Central memory CD8-positive, alpha-beta T cell (primary cell): ENCODE measurements around the gene ACTL7B.

Experiments used
- ATAC-seq: fragments of 150-1000 bp; cut with Tn5 transposase; replicated peaks from 2 replicates; pipeline ENCODE4 v1.10.0; 2022; ENCODE audit warnings: mild to moderate bottlenecking, moderate FRiP score, moderate number of reproducible peaks; ENCODE audit not compliant: poor library complexity, severe bottlenecking; ENCODE audit errors: extremely low read depth
- DNase-seq, 2 donors: peaks; one replicate each; pipeline ENCODE4 v3.0.0; 2021; ENCODE audit warnings: low spot score in 2 of 2
- H3K27ac Mint-ChIP-seq: one replicate; pipeline ENCODE4 v1.8.0; 2022; ENCODE audit warnings: low read depth, mild to moderate bottlenecking, moderate library complexity, mixed read lengths
- H3K27me3 Mint-ChIP-seq: one replicate; pipeline ENCODE4 v1.8.0; 2022; ENCODE audit warnings: mixed read lengths
- H3K36me3 Mint-ChIP-seq: one replicate; pipeline ENCODE4 v1.8.0; 2022; ENCODE audit warnings: mild to moderate bottlenecking, moderate library complexity, mixed read lengths; ENCODE audit not compliant: insufficient read depth
- H3K4me1 Mint-ChIP-seq: one replicate; pipeline ENCODE4 v1.8.0; 2022; ENCODE audit warnings: mixed read lengths
- H3K4me3 Mint-ChIP-seq: one replicate; pipeline ENCODE4 v1.8.0; 2022; ENCODE audit warnings: mild to moderate bottlenecking, moderate library complexity, mixed read lengths
- H3K9me3 Mint-ChIP-seq: one replicate; pipeline ENCODE4 v1.8.0; 2022; ENCODE audit warnings: mixed read lengths

ACTL7B gene

GRCh38 chr9:108834959-108835665 is 20.7 kb downstream of the ACTL7B start:
- Mint-ChIP-seq H3K4me3 (no peak overlapping the region), H3K27me3 (peaks cover 23% of the 10 kb centered on the region), H3K9me3 (no peaks in the 10 kb centered on the region), H3K36me3 (no peaks in the 10 kb centered on the region), H3K4me1 (peaks cover 6% of the 10 kb centered on the region), H3K27ac (no peak overlapping the region)
- no peak for DNase-seq
- ATAC-seq: no peak

DNA sequence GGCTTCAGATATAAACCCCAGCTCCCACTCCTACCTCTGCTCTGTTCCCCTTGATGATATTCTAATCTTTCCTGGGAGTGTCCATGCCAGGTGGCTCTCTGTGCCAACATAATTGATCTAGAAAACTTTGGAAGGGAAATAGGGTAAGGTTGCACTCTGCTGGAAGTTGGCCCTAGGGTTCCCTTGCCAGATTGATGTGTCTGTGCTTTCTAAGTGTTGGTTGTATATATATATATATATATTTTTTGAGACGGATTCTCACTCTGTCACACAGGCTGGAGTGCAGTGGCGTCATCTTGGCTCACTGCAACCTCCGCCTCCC is 23.6 kb downstream of the ACTL7B start:
- H3K27ac Mint-ChIP-seq: no peak overlapping the region
- DNase-seq: no peak
- no peak for ATAC-seq
- no peaks in the 10 kb centered on the region for H3K9me3 Mint-ChIP-seq
- peaks cover 23% of the 10 kb centered on the region for H3K27me3 Mint-ChIP-seq
- H3K4me1 Mint-ChIP-seq: peaks cover 6% of the 10 kb centered on the region
- H3K36me3 Mint-ChIP-seq: no peaks in the 10 kb centered on the region
- H3K4me3 Mint-ChIP-seq: no peak overlapping the region

DNA sequence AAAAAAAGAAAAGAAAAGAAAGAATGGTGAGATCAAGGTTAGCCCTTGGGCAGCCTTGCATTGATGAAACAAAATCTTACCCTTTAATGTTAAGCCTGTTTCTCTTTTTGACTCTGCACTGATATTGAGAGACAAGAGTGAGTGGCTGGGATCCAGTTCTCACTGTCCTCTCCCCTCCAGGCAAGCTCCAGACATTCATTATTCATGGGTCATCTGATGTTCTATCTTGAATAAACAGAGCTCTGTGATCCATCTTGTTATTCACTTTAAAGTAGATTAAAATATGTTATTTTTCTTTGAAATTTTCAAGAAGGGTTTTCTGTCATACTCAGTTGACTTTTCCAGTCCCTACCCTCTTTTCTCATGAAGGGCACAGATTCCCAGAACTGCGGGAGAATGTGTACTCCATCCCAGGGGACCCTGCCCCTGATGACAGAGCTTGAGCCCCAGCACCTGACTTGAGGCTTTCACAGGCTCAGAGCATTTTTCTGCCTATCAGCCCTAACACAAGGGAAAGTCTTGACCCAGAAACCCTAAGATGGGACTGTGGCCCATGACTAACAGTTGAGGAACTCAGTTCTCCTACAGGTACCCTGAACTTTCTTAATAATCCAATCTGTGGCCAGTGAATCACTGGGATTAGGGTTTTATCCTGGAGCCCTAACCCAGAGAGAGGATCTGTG is 24.1 kb downstream of the ACTL7B start:
- Mint-ChIP-seq H3K27ac (no peak overlapping the region), H3K27me3 (peaks cover 23% of the 10 kb centered on the region), H3K9me3 (no peaks in the 10 kb centered on the region), H3K4me1 (peaks cover 6% of the 10 kb centered on the region), H3K4me3 (no peak overlapping the region), H3K36me3 (no peaks in the 10 kb centered on the region)
- ATAC-seq (no peak), DNase-seq (no peak)

DNA sequence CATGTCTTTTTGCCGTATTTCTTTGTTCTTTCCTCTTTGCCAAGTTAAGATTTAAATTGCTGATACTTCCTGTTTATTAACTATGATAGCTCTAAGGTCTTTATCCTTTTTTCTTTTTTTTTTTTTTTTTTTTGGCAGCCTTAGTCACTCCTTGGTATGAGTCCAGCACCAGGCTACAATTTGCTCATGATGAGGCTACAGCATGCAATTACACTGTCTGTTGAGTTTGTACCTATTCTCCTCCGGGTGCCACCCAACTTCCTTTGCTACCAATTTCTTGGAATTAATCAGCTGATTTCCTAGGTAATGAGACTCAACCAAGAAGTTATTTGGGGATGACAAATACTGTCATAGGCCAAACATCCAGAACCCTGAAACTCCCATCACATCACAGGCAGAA is 25.5 kb downstream of the ACTL7B start:
- H3K27me3 Mint-ChIP-seq: peaks cover 11% of the 10 kb centered on the region
- peaks cover 6% of the 10 kb centered on the region for H3K4me1 Mint-ChIP-seq
- no peaks in the 10 kb centered on the region for H3K9me3 Mint-ChIP-seq
- H3K36me3 Mint-ChIP-seq: no peaks in the 10 kb centered on the region
- ATAC-seq (no peak), DNase-seq (no peak)
- no peak overlapping the region for H3K27ac Mint-ChIP-seq
- no peak overlapping the region for H3K4me3 Mint-ChIP-seq

DNA sequence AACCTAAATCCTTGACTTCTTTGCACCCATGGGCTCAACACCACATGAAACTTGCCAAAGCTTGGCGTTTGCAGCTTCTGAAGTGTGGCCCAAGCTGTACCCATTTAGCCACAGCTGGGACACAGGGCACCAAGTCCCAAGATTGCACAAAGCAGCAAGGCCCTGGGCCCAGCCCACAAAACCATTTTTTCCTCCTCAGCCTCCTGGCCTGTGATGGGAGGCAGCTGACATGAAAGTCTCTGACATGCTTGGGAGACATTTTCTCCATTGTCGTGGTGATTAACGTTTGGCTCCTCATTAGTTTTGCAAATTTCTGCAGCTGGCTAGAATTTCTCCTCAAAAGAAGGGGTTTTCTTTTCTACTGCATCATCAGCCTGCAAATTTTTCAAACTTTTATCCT is 32.0 kb downstream of the ACTL7B start:
- Mint-ChIP-seq H3K27ac (no peak overlapping the region), H3K4me3 (no peak overlapping the region), H3K4me1 (no peaks in the 10 kb centered on the region), H3K27me3 (peaks cover 12% of the 10 kb centered on the region), H3K9me3 (peaks cover 5% of the 10 kb centered on the region), H3K36me3 (no peaks in the 10 kb centered on the region)
- ATAC-seq (no peak), DNase-seq (no peak)

- Mint-ChIP-seq H3K27ac (no peak overlapping the region), H3K27me3 (peaks cover 19% of the 10 kb centered on the region), H3K9me3 (no peaks in the 10 kb centered on the region), H3K4me1 (no peaks in the 10 kb centered on the region), H3K4me3 (no peak overlapping the region), H3K36me3 (no peaks in the 10 kb centered on the region)
- ATAC-seq (no peak), DNase-seq (no peak)
Observed at GRCh38 chr9:108816037-108816436, 39.7 kb downstream of the ACTL7B start.

DNA sequence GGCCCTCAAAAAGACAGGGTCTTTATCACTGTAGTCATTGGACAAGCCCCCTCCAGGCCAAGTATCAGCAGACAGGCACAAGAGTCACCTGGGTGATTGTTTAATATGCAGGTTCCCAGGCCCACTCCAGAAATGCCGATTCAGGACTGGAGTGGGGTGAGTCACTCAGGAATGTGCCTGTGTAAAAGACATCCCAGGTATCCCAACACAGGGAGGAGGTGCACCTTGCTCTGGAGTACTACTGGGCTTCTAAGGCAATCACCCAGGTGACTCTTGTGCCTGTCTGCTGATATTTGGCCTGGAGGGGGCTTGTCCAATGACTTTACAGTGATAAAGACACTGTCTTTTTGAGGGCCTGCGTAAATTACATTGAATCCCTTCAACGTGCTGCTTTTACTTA is 40.6 kb downstream of the ACTL7B start:
- Mint-ChIP-seq H3K27me3 (peaks cover 19% of the 10 kb centered on the region), H3K4me3 (no peak overlapping the region), H3K27ac (no peak overlapping the region), H3K36me3 (no peaks in the 10 kb centered on the region), H3K9me3 (no peaks in the 10 kb centered on the region), H3K4me1 (no peaks in the 10 kb centered on the region)
- no peak for DNase-seq
- no peak for ATAC-seq

DNA sequence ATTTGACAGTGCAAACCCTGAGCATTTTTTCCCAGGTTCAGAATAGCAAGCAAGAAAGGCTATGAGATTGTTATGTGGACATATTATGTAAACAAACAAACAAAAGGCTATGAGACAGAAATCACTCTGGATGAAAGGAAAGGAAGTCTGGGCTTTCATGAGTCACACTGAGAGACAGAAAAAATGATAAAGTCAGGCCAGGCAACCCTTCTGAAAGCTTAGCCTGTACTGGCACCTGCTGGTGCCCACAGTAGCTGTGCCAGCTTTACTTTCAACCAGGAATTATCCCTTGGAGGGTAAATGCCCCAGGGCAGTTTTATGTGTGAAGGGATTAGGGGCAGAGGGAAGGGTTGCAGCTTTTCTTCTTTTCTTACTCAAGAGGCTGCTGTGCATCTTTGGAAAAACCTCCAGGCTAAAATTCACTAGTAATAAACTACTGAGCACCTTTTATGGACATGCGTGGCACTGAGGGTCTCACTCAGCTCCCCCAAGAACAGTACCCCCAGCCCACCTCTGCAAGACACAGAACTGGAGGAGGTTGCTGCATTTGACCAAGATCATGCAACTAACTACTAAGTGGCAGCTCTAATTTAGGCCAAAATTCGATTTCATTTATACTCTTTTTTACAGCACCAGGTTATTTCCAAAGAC is 41.7 kb downstream of the ACTL7B start:
- Mint-ChIP-seq H3K4me3 (no peak overlapping the region), H3K27ac (no peak overlapping the region), H3K27me3 (peaks cover 19% of the 10 kb centered on the region), H3K36me3 (no peaks in the 10 kb centered on the region), H3K9me3 (no peaks in the 10 kb centered on the region), H3K4me1 (no peaks in the 10 kb centered on the region)
- no peak for ATAC-seq
- no peak for DNase-seq

- DNase-seq (no peak), ATAC-seq (no peak)
- Mint-ChIP-seq H3K4me1 (no peaks in the 10 kb centered on the region), H3K9me3 (no peaks in the 10 kb centered on the region), H3K4me3 (no peak overlapping the region), H3K36me3 (no peaks in the 10 kb centered on the region), H3K27ac (no peak overlapping the region), H3K27me3 (peaks cover 20% of the 10 kb centered on the region)
Observed at GRCh38 chr9:108812396-108813025, 43.3 kb downstream of the ACTL7B start.

- Mint-ChIP-seq H3K9me3 (no peaks in the 10 kb centered on the region), H3K27ac (no peak overlapping the region), H3K27me3 (peaks cover 24% of the 10 kb centered on the region), H3K4me3 (no peak overlapping the region), H3K4me1 (no peaks in the 10 kb centered on the region), H3K36me3 (no peaks in the 10 kb centered on the region)
- DNase-seq (no peak), ATAC-seq (no peak)
Observed at GRCh38 chr9:108811944-108812343, 43.8 kb downstream of the ACTL7B start.

- no peaks in the 10 kb centered on the region for H3K36me3 Mint-ChIP-seq
- DNase-seq (no peak), ATAC-seq (no peak)
- no peak overlapping the region for H3K27ac Mint-ChIP-seq
- peaks cover 9% of the 10 kb centered on the region for H3K27me3 Mint-ChIP-seq
- H3K9me3 Mint-ChIP-seq: no peaks in the 10 kb centered on the region
- H3K4me3 Mint-ChIP-seq: no peak overlapping the region
- no peaks in the 10 kb centered on the region for H3K4me1 Mint-ChIP-seq
Observed at GRCh38 chr9:108809269-108809668, 46.5 kb downstream of the ACTL7B start.
